Spleen (tissue), 7 donors: ENCODE measurements around the gene SLC10A4.

Experiments
- CTCF ChIP-seq, 11 experiments: fragments of 200-600 bp in 7 of 11; fragments of 450-650 bp in 4 of 11; sonication (generic) in 4 of 11; IDR thresholded peaks in 8 of 11; conservative IDR thresholded peaks in 3 of 11; 1 replicate in 7 of 11; 2 replicates in 4 of 11; pipeline versions ENCODE4 v1.4.0 to v1.8.0; 2016 to 2021; ENCODE audit warnings: antibody characterized with exemption in 11 of 11, inconsistent platforms in 4 of 11, mild to moderate bottlenecking in 1 of 11
- POLR2A ChIP-seq, 3 donors: fragments of 450-650 bp; IDR thresholded peaks; one replicate each; pipeline ENCODE4 v1.5.1; 2017; ENCODE audit warnings: antibody characterized with exemption in 3 of 3, mild to moderate bottlenecking in 1 of 3
- donor health status: DM: no; HTN: no; CAD: no; lungs with moderate emphysema.
- donor health status: DM: no; HTN: no; CAD: no.
- donor health status: DM: no; HTN: no; CAD: no.

GRCh38 chr4:48449151-48449550, 34.0 kb upstream of the SLC10A4 start:
- TF ChIP-seq CTCF (IDR thresholded peaks at IDR 0.05 in 8 of 11, conservative IDR thresholded peaks at IDR 0.05 in 3 of 11) (no peak), POLR2A (IDR thresholded peaks at IDR 0.05) (no peak)
